H9 (cell line): Measurements from ENCODE around the gene ABCB11. TPM values are rescaled to one million over a fixed set of nuclear protein-coding genes. Genes with fewer than 3 reads are reported as not detected.

Experiments used
- DNase-seq: peaks from one replicate; pipeline ENCODE4 v3.0.0-alpha.2; 2017
- H2AFZ ChIP-seq: one replicate; pipeline ENCODE4 v1.6.1; 2013; ENCODE audit warnings: mild to moderate bottlenecking, low read length, control low read depth, moderate library complexity
- H2AK5ac ChIP-seq: 2 replicates; pipeline ENCODE4 v1.6.1; 2013; ENCODE audit warnings: low read length, control low read depth, mixed read lengths; ENCODE audit not compliant: insufficient read length
- H2BK120ac ChIP-seq: one replicate; pipeline ENCODE4 v1.6.1; 2013; ENCODE audit warnings: low read depth, mild to moderate bottlenecking, low read length, control low read depth, inconsistent platforms; ENCODE audit not compliant: poor library complexity, severe bottlenecking
- H2BK12ac ChIP-seq: 2 replicates; pipeline ENCODE4 v1.6.1; 2013; ENCODE audit warnings: low read length, control low read depth, mixed read lengths, low read depth; ENCODE audit not compliant: insufficient read length
- H2BK15ac ChIP-seq: 2 replicates; pipeline ENCODE4 v1.6.1; 2013; ENCODE audit warnings: low read depth, low read length, control low read depth
- H2BK20ac ChIP-seq: one replicate; pipeline ENCODE4 v1.6.1; 2013; ENCODE audit warnings: low read depth, mild to moderate bottlenecking, low read length, control low read depth, inconsistent platforms; ENCODE audit not compliant: poor library complexity, severe bottlenecking
- H2BK5ac ChIP-seq: 2 replicates; pipeline ENCODE4 v1.6.1; 2013; ENCODE audit warnings: low read length, control low read depth, mixed read lengths; ENCODE audit not compliant: insufficient read length
- H3K14ac ChIP-seq: 2 replicates; pipeline ENCODE4 v1.6.1; 2013; ENCODE audit warnings: low read length, control low read depth; ENCODE audit not compliant: insufficient read depth
- H3K18ac ChIP-seq: 2 replicates; pipeline ENCODE4 v1.6.1; 2013; ENCODE audit warnings: low read depth, mild to moderate bottlenecking, mixed read lengths, low read length, control low read depth; ENCODE audit not compliant: insufficient read length
- H3K23ac ChIP-seq: 2 replicates; pipeline ENCODE4 v1.6.1; 2013; ENCODE audit warnings: low read length, control low read depth, mixed read lengths, low read depth; ENCODE audit not compliant: insufficient read length
- H3K23me2 ChIP-seq: 2 replicates; pipeline ENCODE4 v1.6.1; 2013; ENCODE audit warnings: low read depth, mild to moderate bottlenecking, mixed read lengths, low read length, control low read depth; ENCODE audit not compliant: insufficient read length, poor library complexity, severe bottlenecking
- H3K27ac ChIP-seq: 2 replicates; pipeline ENCODE4 v1.5.1; 2013; ENCODE audit warnings: low read length, control low read depth, mixed read lengths, low read depth; ENCODE audit not compliant: insufficient read length
- H3K27me3 ChIP-seq: 2 replicates; pipeline ENCODE4 v1.6.1; 2013; ENCODE audit warnings: low read length, control low read depth, inconsistent platforms; ENCODE audit not compliant: insufficient read depth
- H3K4ac ChIP-seq: 2 replicates; pipeline ENCODE4 v1.6.1; 2013; ENCODE audit warnings: low read depth, mild to moderate bottlenecking, control low read depth, inconsistent platforms, low read length, moderate library complexity
- H3K4me1 ChIP-seq: 2 replicates; pipeline ENCODE4 v1.6.1; 2013; ENCODE audit warnings: low read length, control low read depth, inconsistent platforms; ENCODE audit not compliant: insufficient read depth
- H3K4me2 ChIP-seq: 2 replicates; pipeline ENCODE4 v1.6.1; 2013; ENCODE audit warnings: low read length, control low read depth, mixed read lengths; ENCODE audit not compliant: insufficient read length, insufficient read depth
- H3K56ac ChIP-seq: 2 replicates; pipeline ENCODE4 v1.6.1; 2013; ENCODE audit warnings: low read depth, mild to moderate bottlenecking, mixed read lengths, low read length, control low read depth; ENCODE audit not compliant: insufficient read length
- H3K79me1 ChIP-seq: 2 replicates; pipeline ENCODE4 v1.6.1; 2013; ENCODE audit warnings: low read depth, mild to moderate bottlenecking, moderate library complexity, low read length, control low read depth, inconsistent platforms; ENCODE audit not compliant: insufficient read depth, poor library complexity, severe bottlenecking
- H3K79me2 ChIP-seq: 2 replicates; pipeline ENCODE4 v1.6.1; 2013; ENCODE audit warnings: low read length, control low read depth, inconsistent platforms; ENCODE audit not compliant: insufficient read depth
- H3K9ac ChIP-seq: 2 replicates; pipeline ENCODE4 v1.6.1; 2013; ENCODE audit warnings: low read length, control low read depth, mixed read lengths; ENCODE audit not compliant: insufficient read length; ENCODE audit errors: extremely low read depth
- H3K9me3 ChIP-seq: one replicate; pipeline ENCODE4 v1.6.1; 2013; ENCODE audit warnings: low read depth, low read length, inconsistent platforms; ENCODE audit not compliant: control insufficient read depth
- H3T11ph ChIP-seq: one replicate; pipeline ENCODE4 v1.6.1; 2013; ENCODE audit warnings: mild to moderate bottlenecking, low read length, control low read depth, inconsistent platforms
- H4K20me1 ChIP-seq: one replicate; pipeline ENCODE4 v1.6.1; 2013; ENCODE audit not compliant: control insufficient read depth, insufficient read length, insufficient read depth
- H4K5ac ChIP-seq: 2 replicates; pipeline ENCODE4 v1.6.1; 2013; ENCODE audit warnings: low read depth, mild to moderate bottlenecking, mixed read lengths, low read length, control low read depth; ENCODE audit not compliant: insufficient read length
- H4K8ac ChIP-seq: replicated peaks from 2 replicates; pipeline ENCODE4 v1.6.1; 2013; ENCODE audit warnings: low read length, control low read depth, mixed read lengths, low read depth; ENCODE audit not compliant: insufficient read length
- H4K91ac ChIP-seq: 2 replicates; pipeline ENCODE4 v1.6.1; 2013; ENCODE audit warnings: low read depth, mild to moderate bottlenecking, moderate library complexity, mixed read lengths, low read length, control low read depth; ENCODE audit not compliant: insufficient read length
- H3K27ac Mint-ChIP-seq, 3 experiments: 2 replicates in 2 of 3; 3 replicates in 1 of 3; pipeline ENCODE4 v1.8.0; 2020 to 2021; ENCODE audit warnings: mixed read lengths in 3 of 3, mild to moderate bottlenecking in 1 of 3, moderate library complexity in 1 of 3
- H3K27me3 Mint-ChIP-seq: 2 replicates; pipeline ENCODE4 v1.8.0; 2021; ENCODE audit warnings: low read depth, mild to moderate bottlenecking, moderate library complexity, mixed read lengths
- H3K36me3 Mint-ChIP-seq, 3 experiments: 2 replicates in 2 of 3; 3 replicates in 1 of 3; pipeline ENCODE4 v1.8.0; 2020 to 2021; ENCODE audit warnings: low read depth in 3 of 3, mixed read lengths in 3 of 3; ENCODE audit not compliant: insufficient read depth in 1 of 3
- H3K4me1 Mint-ChIP-seq, 2 experiments: 2 replicates each; pipeline ENCODE4 v1.8.0; 2020; ENCODE audit warnings: mixed read lengths in 2 of 2
- H3K4me3 Mint-ChIP-seq, 2 experiments: 2 replicates in 1 of 2; 3 replicates in 1 of 2; pipeline ENCODE4 v1.8.0; 2020 to 2021; ENCODE audit warnings: mild to moderate bottlenecking in 2 of 2, mixed read lengths in 2 of 2, moderate library complexity in 1 of 2
- H3K9me3 Mint-ChIP-seq, 2 experiments: 2 replicates in 1 of 2; 3 replicates in 1 of 2; pipeline ENCODE4 v1.8.0; 2020; ENCODE audit warnings: mild to moderate bottlenecking in 2 of 2, mixed read lengths in 2 of 2, moderate library complexity in 1 of 2
- CTCF ChIP-seq: fragments of 200-600 bp; sonication (generic); conservative IDR thresholded peaks from 3 replicates; pipeline ENCODE4 v1.8.0; 2021; ENCODE audit warnings: antibody characterized with exemption, mild to moderate bottlenecking
- WGBS: extraction: QIAGEN DNeasy Blood & Tissue Kit; methylation state at CpG from one replicate; pipeline ENCODE4 v1.1.7; 2013; ENCODE audit warnings: missing lambda C conversion rate, low lambda C conversion rate, mixed read lengths; ENCODE audit not compliant: insufficient read length; ENCODE audit errors: extremely low coverage; 5-methylcytosine and 5-hydroxymethylcytosine counted together
- total RNA-seq: library from RNA; stranded (reverse); gene quantifications from 2 replicates; pipeline ENCODE4 v1.2.1, GENCODE V29; 2021

The ABCB11 gene
- total RNA-seq, 1 experiment from 2014 or later: not detected

- H3K27me3 Mint-ChIP-seq: no peaks in the 10 kb centered on the region; the same call in 1 of the 2 replicates
- no CpG with 5 or more reads among the region's 5 CpGs for WGBS
- H3K23me2 ChIP-seq: no peaks in the 10 kb centered on the region
- H4K8ac ChIP-seq: no peak overlapping the region
- H2BK15ac ChIP-seq: no peak overlapping the region
- H3K27ac Mint-ChIP-seq: no peak overlapping the region
- peaks cover 76 to 78% of the 10 kb centered on the region in 2 experiments for H3K4me1 Mint-ChIP-seq
- no peak overlapping the region for H3K56ac ChIP-seq
- H2BK5ac ChIP-seq: no peak overlapping the region
- no peak overlapping the region for H3K23ac ChIP-seq
- H4K5ac ChIP-seq: no peak overlapping the region
- no peaks in the 10 kb centered on the region for H4K20me1 ChIP-seq
- no peak overlapping the region for H3K9ac ChIP-seq
- H2AFZ ChIP-seq: no peak overlapping the region
- DNase-seq: no peak
- no peak overlapping the region for H3K14ac ChIP-seq
- H4K91ac ChIP-seq: no peak overlapping the region
- H3K27me3 ChIP-seq: no peaks in the 10 kb centered on the region; the same call in 1 of the 2 replicates
- H3K4me2 ChIP-seq: no peak overlapping the region
- no peak overlapping the region for H2AK5ac ChIP-seq
- H2BK120ac ChIP-seq: no peak overlapping the region
- no peaks in the 10 kb centered on the region for H3K79me2 ChIP-seq
- H2BK12ac ChIP-seq: no peak overlapping the region
- H3K27ac ChIP-seq: no peak overlapping the region
- peaks cover 0 to 1% (median under 1%) of the 10 kb centered on the region in 3 experiments; a peak in 2 of 7 replicates for H3K36me3 Mint-ChIP-seq
- H3K4me1 ChIP-seq: peaks cover 27% of the 10 kb centered on the region
- H3K9me3 ChIP-seq: no peaks in the 10 kb centered on the region
- H3K9me3 Mint-ChIP-seq: peaks cover under 1% of the 10 kb centered on the region in 2 experiments
- H3K4ac ChIP-seq: no peak overlapping the region
- no peak overlapping the region for H3K4me3 Mint-ChIP-seq
- H3K79me1 ChIP-seq: no peaks in the 10 kb centered on the region
- no peak overlapping the region for H3K18ac ChIP-seq
- TF ChIP-seq CTCF: no peak
- no peak overlapping the region for H3T11ph ChIP-seq
- no peak overlapping the region for H2BK20ac ChIP-seq
Observed at GRCh38 chr2:168910330-168910729, 120.8 kb downstream of the ABCB11 start.
